HFF-Myc (cell line): Measurements from ENCODE around the gene LRATD1.

ENCODE experiments used
- DNase-seq: peaks from one replicate; pipeline ENCODE4 v3.0.0-alpha.2; 2011; ENCODE audit warnings: low read depth; ENCODE audit errors: extremely low read depth
- H3K4me3 ChIP-seq: replicated peaks from 2 replicates; pipeline ENCODE4 v1.5.1; 2011; ENCODE audit warnings: low read depth, mild to moderate bottlenecking, control low read depth, low read length
- CTCF ChIP-seq: IDR thresholded peaks from 2 replicates; pipeline ENCODE4 v1.5.1; 2012; ENCODE audit warnings: mild to moderate bottlenecking, low read depth, low read length, control low read depth; ENCODE audit errors: missing control alignments

Gene LRATD1

GRCh38 chr2:14661163-14661562 lies 28.6 kb downstream of the LRATD1 start:
- H3K4me3 ChIP-seq = no peak overlapping the region
- no peak for DNase-seq
- TF ChIP-seq CTCF = no peak

GRCh38 chr2:14673351-14673875 lies 40.9 kb downstream of the LRATD1 start:
- no peak overlapping the region for H3K4me3 ChIP-seq

GRCh38 chr2:14675489-14675888 lies 43.0 kb downstream of the LRATD1 start:
- no peak for DNase-seq
- H3K4me3 ChIP-seq = no peak overlapping the region
- no peak for TF ChIP-seq CTCF

More at GRCh38 chr2:14673351-14673875, 40.9 kb downstream of the LRATD1 start:
- no peak for TF ChIP-seq CTCF
- DNase-seq = no peak

GRCh38 chr2:14676371-14676770 lies 43.9 kb downstream of the LRATD1 start:
- DNase-seq = no peak
- H3K4me3 ChIP-seq = no peak overlapping the region
- no peak for TF ChIP-seq CTCF

GRCh38 chr2:14677039-14677438 lies 44.5 kb downstream of the LRATD1 start:
- no peak for TF ChIP-seq CTCF
- H3K4me3 ChIP-seq = no peak overlapping the region
- no peak for DNase-seq

GRCh38 chr2:14678761-14679160 lies 46.2 kb downstream of the LRATD1 start:
- no peak for TF ChIP-seq CTCF
- DNase-seq = no peak
- no peak overlapping the region for H3K4me3 ChIP-seq

GRCh38 chr2:14681608-14682007 lies 49.1 kb downstream of the LRATD1 start:
- DNase-seq = no peak
- no peak overlapping the region for H3K4me3 ChIP-seq
- TF ChIP-seq CTCF = no peak
